ENCODE results near the gene SLC48A1.

Gene SLC48A1

GRCh38 chr12:47734725-47735480 is 38.1 kb upstream of the SLC48A1 start:
- Histone ChIP-seq H2BK5ac (ENCODE audit: low read length) (peak overlapping the region; percentile 14), H3K4me3 (ENCODE audit: low read length in 2 of 2) (no peak overlapping the region), H3K79me1 (ENCODE audit: low read depth, low read length) (no peaks in the 10 kb centered on the region), H3K4me2 (ENCODE audit: insufficient read depth, low read length, poor library complexity, severe bottlenecking) (no peak overlapping the region), H3K27ac (replicated peaks; ENCODE audit: low read length) (no peak overlapping the region), H3K9ac (ENCODE audit: low read depth, low read length, poor library complexity) (peak overlapping the region; percentile 57), H3K36me3 (replicated peaks in 1 of 2; ENCODE audit: control insufficient read depth in 2 of 2, insufficient read depth in 2 of 2, low read length in 2 of 2) (no peaks in the 10 kb centered on the region), H4K8ac (ENCODE audit: low read depth, low read length) (no peak overlapping the region), H3K23ac (ENCODE audit: low read depth, low read length, poor library complexity) (peak overlapping the region; percentile 49), H3K27me3 (ENCODE audit: control insufficient read depth in 3 of 3, insufficient read depth in 3 of 3, low read depth in 1 of 3, low read length in 3 of 3) (no peaks in the 10 kb centered on the region), H2AK5ac (ENCODE audit: low read depth, low read length) (peak overlapping the region; percentile 72), H3K9me3 (replicated peaks in 1 of 2; ENCODE audit: control insufficient read depth in 2 of 2, insufficient read depth in 1 of 2, low read depth in 1 of 2, low read length in 2 of 2) (no peaks in the 10 kb centered on the region), H4K91ac (ENCODE audit: low read depth, low read length, poor library complexity) (peak overlapping the region; percentile 40), H3K14ac (ENCODE audit: low read length) (peak overlapping the region; percentile 83), H2BK15ac (ENCODE audit: low read length) (peak overlapping the region; percentile 31), H3K4ac (ENCODE audit: low read length) (peak overlapping the region; percentile 31), H2BK12ac (ENCODE audit: low read length) (peak overlapping the region; percentile 30), H2AFZ (ENCODE audit: low read length) (peak overlapping the region; percentile 81), H3K4me1 (ENCODE audit: control insufficient read depth in 2 of 2, insufficient read depth in 1 of 2, low read depth in 1 of 2, low read length in 2 of 2) (peaks cover 20% of the 10 kb centered on the region in 2 donors), H3K18ac (ENCODE audit: low read length) (peak overlapping the region; percentile 93), H2BK120ac (ENCODE audit: low read depth, low read length) (peak overlapping the region; percentile 14)
- DNase-seq (ENCODE audit: low spot score) = no peak
- WGBS, 2 donors (ENCODE audit: extremely low coverage in 2 of 2, insufficient read length in 2 of 2, insufficient replicate concordance in 1 of 2) = no CpG with 5 or more reads among the region's 12 CpGs

DNA sequence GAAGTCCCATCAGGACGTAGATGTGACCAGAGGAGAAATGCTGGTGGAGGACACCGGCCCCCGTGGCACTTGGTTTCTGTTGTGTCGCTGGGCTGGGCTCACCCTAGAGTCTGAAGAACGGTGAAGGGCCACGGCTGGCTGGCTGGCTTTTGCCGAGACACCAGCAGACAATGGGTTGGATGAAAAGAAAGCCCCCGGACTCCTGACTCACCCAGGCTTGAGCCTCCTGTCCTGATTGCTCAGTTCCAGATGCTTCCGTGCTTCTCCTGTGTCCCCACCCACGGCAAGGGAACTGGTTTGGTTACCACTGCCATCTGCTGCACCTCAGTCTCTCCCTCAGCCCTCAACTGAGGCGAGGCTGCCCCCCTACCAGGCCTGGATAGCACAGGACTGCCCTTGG is 37.4 kb upstream of the SLC48A1 start:
- H3K18ac ChIP-seq (ENCODE audit: low read length) = peak overlapping the region; percentile 93
- no peak overlapping the region for H3K4ac ChIP-seq (ENCODE audit: low read length)
- no peaks in the 10 kb centered on the region for H3K9me3 ChIP-seq (replicated peaks in 1 of 2; ENCODE audit: control insufficient read depth in 2 of 2, insufficient read depth in 1 of 2, low read depth in 1 of 2, low read length in 2 of 2)
- DNase-seq (ENCODE audit: low spot score) = no peak
- peak overlapping the region; percentile 35 for H2BK12ac ChIP-seq (ENCODE audit: low read length)
- H3K79me1 ChIP-seq (ENCODE audit: low read depth, low read length) = no peaks in the 10 kb centered on the region
- no peaks in the 10 kb centered on the region for H3K27me3 ChIP-seq (ENCODE audit: control insufficient read depth in 3 of 3, insufficient read depth in 3 of 3, low read depth in 1 of 3, low read length in 3 of 3)
- H2BK15ac ChIP-seq (ENCODE audit: low read length) = peak overlapping the region; percentile 31
- H3K4me1 ChIP-seq (ENCODE audit: control insufficient read depth in 2 of 2, insufficient read depth in 1 of 2, low read depth in 1 of 2, low read length in 2 of 2) = peaks cover 20 to 21% of the 10 kb centered on the region in 2 donors
- peak overlapping the region; percentile 72 for H2AK5ac ChIP-seq (ENCODE audit: low read depth, low read length)
- H2AFZ ChIP-seq (ENCODE audit: low read length) = peak overlapping the region; percentile 81
- H3K4me2 ChIP-seq (ENCODE audit: insufficient read depth, low read length, poor library complexity, severe bottlenecking) = no peak overlapping the region
- no peak overlapping the region for H3K23ac ChIP-seq (ENCODE audit: low read depth, low read length, poor library complexity)
- H3K9ac ChIP-seq (ENCODE audit: low read depth, low read length, poor library complexity) = no peak overlapping the region
- no peak overlapping the region for H4K91ac ChIP-seq (ENCODE audit: low read depth, low read length, poor library complexity)
- H3K27ac ChIP-seq (replicated peaks; ENCODE audit: low read length) = no peak overlapping the region
- H2BK5ac ChIP-seq (ENCODE audit: low read length) = peak overlapping the region; percentile 14
- no peak overlapping the region for H4K8ac ChIP-seq (ENCODE audit: low read depth, low read length)
- peak overlapping the region; percentile 14 for H2BK120ac ChIP-seq (ENCODE audit: low read depth, low read length)
- no peak overlapping the region for H3K4me3 ChIP-seq (ENCODE audit: low read length in 2 of 2)
- no peaks in the 10 kb centered on the region for H3K36me3 ChIP-seq (replicated peaks in 1 of 2; ENCODE audit: control insufficient read depth in 2 of 2, insufficient read depth in 2 of 2, low read length in 2 of 2)
- WGBS, 2 donors (ENCODE audit: extremely low coverage in 2 of 2, insufficient read length in 2 of 2, insufficient replicate concordance in 1 of 2) = no CpG with 5 or more reads among the region's 11 CpGs
- H3K14ac ChIP-seq (ENCODE audit: low read length) = peak overlapping the region; percentile 56

DNA sequence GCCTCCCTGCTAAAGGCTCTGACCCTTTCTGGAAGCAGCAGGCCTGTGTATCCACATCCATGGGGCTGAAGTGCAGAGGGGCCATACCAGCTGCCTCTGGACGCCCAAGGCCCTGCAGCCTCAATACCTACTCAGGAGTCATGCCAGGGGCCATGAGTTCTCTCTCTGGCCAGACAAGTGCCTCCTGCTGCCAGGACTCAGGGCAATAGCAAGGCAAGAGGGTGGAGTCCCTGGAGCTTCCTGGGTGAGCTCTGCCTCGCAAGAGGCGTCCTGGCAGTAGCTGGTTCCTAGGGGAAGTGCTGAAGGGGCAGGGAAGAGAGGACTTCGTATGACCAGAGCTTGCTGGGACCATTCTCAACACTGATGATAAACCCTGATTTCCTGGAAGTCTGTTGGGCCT is 36.8 kb upstream of the SLC48A1 start:
- Histone ChIP-seq H4K8ac (ENCODE audit: low read depth, low read length) (no peak overlapping the region), H3K79me1 (ENCODE audit: low read depth, low read length) (no peaks in the 10 kb centered on the region), H3K23ac (ENCODE audit: low read depth, low read length, poor library complexity) (no peak overlapping the region), H2BK12ac (ENCODE audit: low read length) (no peak overlapping the region), H2AK5ac (ENCODE audit: low read depth, low read length) (peak overlapping the region; percentile 65), H3K14ac (ENCODE audit: low read length) (no peak overlapping the region), H2BK5ac (ENCODE audit: low read length) (peak overlapping the region; percentile 14), H3K27ac (replicated peaks; ENCODE audit: low read length) (no peak overlapping the region), H3K4me2 (ENCODE audit: insufficient read depth, low read length, poor library complexity, severe bottlenecking) (no peak overlapping the region), H3K4ac (ENCODE audit: low read length) (no peak overlapping the region), H3K27me3 (ENCODE audit: control insufficient read depth in 3 of 3, insufficient read depth in 3 of 3, low read depth in 1 of 3, low read length in 3 of 3) (no peaks in the 10 kb centered on the region), H2BK15ac (ENCODE audit: low read length) (peak overlapping the region; percentile 63), H3K36me3 (replicated peaks in 1 of 2; ENCODE audit: control insufficient read depth in 2 of 2, insufficient read depth in 2 of 2, low read length in 2 of 2) (no peaks in the 10 kb centered on the region), H3K9me3 (replicated peaks in 1 of 2; ENCODE audit: control insufficient read depth in 2 of 2, insufficient read depth in 1 of 2, low read depth in 1 of 2, low read length in 2 of 2) (no peaks in the 10 kb centered on the region), H3K9ac (ENCODE audit: low read depth, low read length, poor library complexity) (no peak overlapping the region), H3K4me1 (ENCODE audit: control insufficient read depth in 2 of 2, insufficient read depth in 1 of 2, low read depth in 1 of 2, low read length in 2 of 2) (peaks cover 21 to 24% of the 10 kb centered on the region in 2 donors), H2AFZ (ENCODE audit: low read length) (no peak overlapping the region), H3K18ac (ENCODE audit: low read length) (peak overlapping the region; percentile 1), H4K91ac (ENCODE audit: low read depth, low read length, poor library complexity) (no peak overlapping the region), H2BK120ac (ENCODE audit: low read depth, low read length) (no peak overlapping the region), H3K4me3 (ENCODE audit: low read length in 2 of 2) (no peak overlapping the region)
- no CpG with 5 or more reads among the region's 4 CpGs for WGBS, 2 donors (ENCODE audit: extremely low coverage in 2 of 2, insufficient read length in 2 of 2, insufficient replicate concordance in 1 of 2)
- no peak for DNase-seq (ENCODE audit: low spot score)

- H2BK15ac ChIP-seq (ENCODE audit: low read length) = peak overlapping the region; percentile 11
- H4K91ac ChIP-seq (ENCODE audit: low read depth, low read length, poor library complexity) = no peak overlapping the region
- peak overlapping the region; percentile 83 for H3K23ac ChIP-seq (ENCODE audit: low read depth, low read length, poor library complexity)
- H2BK120ac ChIP-seq (ENCODE audit: low read depth, low read length) = no peak overlapping the region
- H4K8ac ChIP-seq (ENCODE audit: low read depth, low read length) = peak overlapping the region; percentile 56
- H3K4me2 ChIP-seq (ENCODE audit: insufficient read depth, low read length, poor library complexity, severe bottlenecking) = no peak overlapping the region
- peak overlapping the region; percentile 58 for H2AK5ac ChIP-seq (ENCODE audit: low read depth, low read length)
- H3K9me3 ChIP-seq (replicated peaks in 1 of 2; ENCODE audit: control insufficient read depth in 2 of 2, insufficient read depth in 1 of 2, low read depth in 1 of 2, low read length in 2 of 2) = no peaks in the 10 kb centered on the region
- no peak overlapping the region for H3K14ac ChIP-seq (ENCODE audit: low read length)
- peak overlapping the region; percentile 45 for H3K9ac ChIP-seq (ENCODE audit: low read depth, low read length, poor library complexity)
- H3K4me3 ChIP-seq (ENCODE audit: low read length in 2 of 2) = no peak overlapping the region
- H2BK5ac ChIP-seq (ENCODE audit: low read length) = no peak overlapping the region
- no peaks in the 10 kb centered on the region for H3K79me1 ChIP-seq (ENCODE audit: low read depth, low read length)
- H3K36me3 ChIP-seq (replicated peaks in 1 of 2; ENCODE audit: control insufficient read depth in 2 of 2, insufficient read depth in 2 of 2, low read length in 2 of 2) = no peaks in the 10 kb centered on the region
- no peak overlapping the region for H3K27ac ChIP-seq (replicated peaks; ENCODE audit: low read length)
- DNase-seq (ENCODE audit: low spot score) = no peak
- H3K4ac ChIP-seq (ENCODE audit: low read length) = no peak overlapping the region
- H3K18ac ChIP-seq (ENCODE audit: low read length) = peak overlapping the region; percentile 55
- no peak overlapping the region for H2BK12ac ChIP-seq (ENCODE audit: low read length)
- peaks cover 21 to 24% of the 10 kb centered on the region in 2 donors for H3K4me1 ChIP-seq (ENCODE audit: control insufficient read depth in 2 of 2, insufficient read depth in 1 of 2, low read depth in 1 of 2, low read length in 2 of 2)
- H3K27me3 ChIP-seq (ENCODE audit: control insufficient read depth in 3 of 3, insufficient read depth in 3 of 3, low read depth in 1 of 3, low read length in 3 of 3) = no peaks in the 10 kb centered on the region
- WGBS, 2 donors (ENCODE audit: extremely low coverage in 2 of 2, insufficient read length in 2 of 2, insufficient replicate concordance in 1 of 2) = no CpG with 5 or more reads among the region's 19 CpGs
- H2AFZ ChIP-seq (ENCODE audit: low read length) = peak overlapping the region; percentile 73
Observed at GRCh38 chr12:47736877-47737676, 36.0 kb upstream of the SLC48A1 start.

All from neuronal stem cell (in vitro differentiated cells).